GM12873 (cell line): ENCODE measurements around the gene HTR3B.

Source experiments
- TF ChIP-seq, protein P1 (sequence below): IDR thresholded peaks from 2 replicates; pipeline ENCODE4 v1.5.1; 2012; ENCODE audit warnings: low read depth, mild to moderate bottlenecking, moderate library complexity, low read length, control low read depth; ENCODE audit not compliant: insufficient read depth; ENCODE audit errors: missing control alignments

Gene HTR3B

DNA sequence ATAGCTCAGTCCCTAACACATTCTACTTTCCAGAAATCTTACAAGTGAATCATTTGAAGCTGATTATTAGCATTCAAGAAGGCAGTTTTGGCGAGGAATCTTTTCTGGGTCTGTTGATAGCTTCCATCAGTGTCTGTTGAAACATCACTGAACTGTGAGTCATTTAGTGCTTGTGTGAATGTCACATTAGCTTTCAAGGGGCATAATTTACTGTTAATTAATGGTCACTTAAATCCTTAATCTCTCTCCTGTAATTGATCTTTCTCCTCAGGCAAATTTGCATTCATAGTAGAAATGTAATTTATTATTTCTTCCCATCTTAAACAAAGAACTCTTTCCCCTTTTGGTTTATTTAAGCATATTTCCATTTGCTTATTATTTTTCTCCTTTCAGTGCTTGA lies 2.6 kb downstream of the HTR3B start:
- TF ChIP-seq, protein P1, sequence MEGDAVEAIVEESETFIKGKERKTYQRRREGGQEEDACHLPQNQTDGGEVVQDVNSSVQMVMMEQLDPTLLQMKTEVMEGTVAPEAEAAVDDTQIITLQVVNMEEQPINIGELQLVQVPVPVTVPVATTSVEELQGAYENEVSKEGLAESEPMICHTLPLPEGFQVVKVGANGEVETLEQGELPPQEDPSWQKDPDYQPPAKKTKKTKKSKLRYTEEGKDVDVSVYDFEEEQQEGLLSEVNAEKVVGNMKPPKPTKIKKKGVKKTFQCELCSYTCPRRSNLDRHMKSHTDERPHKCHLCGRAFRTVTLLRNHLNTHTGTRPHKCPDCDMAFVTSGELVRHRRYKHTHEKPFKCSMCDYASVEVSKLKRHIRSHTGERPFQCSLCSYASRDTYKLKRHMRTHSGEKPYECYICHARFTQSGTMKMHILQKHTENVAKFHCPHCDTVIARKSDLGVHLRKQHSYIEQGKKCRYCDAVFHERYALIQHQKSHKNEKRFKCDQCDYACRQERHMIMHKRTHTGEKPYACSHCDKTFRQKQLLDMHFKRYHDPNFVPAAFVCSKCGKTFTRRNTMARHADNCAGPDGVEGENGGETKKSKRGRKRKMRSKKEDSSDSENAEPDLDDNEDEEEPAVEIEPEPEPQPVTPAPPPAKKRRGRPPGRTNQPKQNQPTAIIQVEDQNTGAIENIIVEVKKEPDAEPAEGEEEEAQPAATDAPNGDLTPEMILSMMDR: no peak

DNA sequence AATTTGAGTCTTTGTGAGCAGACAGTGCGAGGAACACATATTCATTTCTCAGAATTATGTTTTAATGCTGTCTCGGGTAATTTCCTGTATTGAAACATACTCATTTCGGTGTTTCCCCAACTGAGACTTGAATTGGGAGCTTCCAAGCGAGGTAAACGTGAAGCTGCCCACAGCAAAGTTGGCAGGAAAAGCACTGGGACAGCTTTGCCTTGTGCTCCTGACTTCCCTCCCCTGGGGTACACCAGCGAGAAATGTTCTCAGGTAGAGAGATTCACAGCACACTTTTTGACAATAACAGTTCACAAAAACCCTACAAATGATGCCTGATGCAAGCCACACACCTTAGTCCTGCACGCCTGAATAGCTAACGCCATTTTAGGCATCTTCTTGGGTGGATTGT lies 3.1 kb downstream of the HTR3B start:
- TF ChIP-seq, protein P1: no peak

DNA sequence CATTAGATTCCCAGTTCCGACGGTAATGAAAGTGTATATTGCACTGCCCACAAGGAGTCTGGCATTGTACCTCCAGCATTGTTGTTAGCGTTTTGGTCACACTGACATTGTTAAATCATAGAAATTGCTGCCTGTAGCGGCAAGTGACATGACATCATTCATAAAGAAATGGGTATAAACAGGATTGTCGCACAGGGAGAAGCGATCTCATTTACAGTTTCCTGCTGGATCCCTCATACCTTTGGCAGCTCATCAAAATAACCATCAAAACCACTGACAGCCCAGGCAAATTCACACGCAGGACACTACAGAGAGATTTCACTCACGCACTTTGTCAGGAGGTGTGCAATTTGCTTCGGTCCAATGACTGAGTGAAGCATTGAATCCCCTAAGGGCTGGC lies 3.5 kb downstream of the HTR3B start:
- TF ChIP-seq, protein P1: no peak

DNA sequence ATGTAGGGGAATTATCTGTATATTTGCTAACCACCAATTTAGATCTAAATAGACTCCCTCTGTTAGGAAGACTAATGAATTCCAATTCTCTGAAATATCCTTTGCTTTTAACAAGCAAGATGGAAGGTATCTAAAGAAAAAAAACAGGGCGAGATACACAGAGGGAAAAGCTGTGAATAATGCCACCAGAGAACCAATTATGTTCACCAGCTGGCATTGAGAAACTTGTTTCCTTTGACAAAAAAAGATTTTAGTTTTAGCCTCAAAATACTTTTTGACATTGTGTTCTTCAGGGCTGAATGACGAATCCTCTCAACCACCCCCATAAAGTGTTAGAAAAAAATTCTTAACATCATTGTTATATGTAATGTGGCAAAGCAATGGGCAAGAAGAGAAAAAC lies 19.0 kb downstream of the HTR3B start:
- TF ChIP-seq, protein P1: no peak

DNA sequence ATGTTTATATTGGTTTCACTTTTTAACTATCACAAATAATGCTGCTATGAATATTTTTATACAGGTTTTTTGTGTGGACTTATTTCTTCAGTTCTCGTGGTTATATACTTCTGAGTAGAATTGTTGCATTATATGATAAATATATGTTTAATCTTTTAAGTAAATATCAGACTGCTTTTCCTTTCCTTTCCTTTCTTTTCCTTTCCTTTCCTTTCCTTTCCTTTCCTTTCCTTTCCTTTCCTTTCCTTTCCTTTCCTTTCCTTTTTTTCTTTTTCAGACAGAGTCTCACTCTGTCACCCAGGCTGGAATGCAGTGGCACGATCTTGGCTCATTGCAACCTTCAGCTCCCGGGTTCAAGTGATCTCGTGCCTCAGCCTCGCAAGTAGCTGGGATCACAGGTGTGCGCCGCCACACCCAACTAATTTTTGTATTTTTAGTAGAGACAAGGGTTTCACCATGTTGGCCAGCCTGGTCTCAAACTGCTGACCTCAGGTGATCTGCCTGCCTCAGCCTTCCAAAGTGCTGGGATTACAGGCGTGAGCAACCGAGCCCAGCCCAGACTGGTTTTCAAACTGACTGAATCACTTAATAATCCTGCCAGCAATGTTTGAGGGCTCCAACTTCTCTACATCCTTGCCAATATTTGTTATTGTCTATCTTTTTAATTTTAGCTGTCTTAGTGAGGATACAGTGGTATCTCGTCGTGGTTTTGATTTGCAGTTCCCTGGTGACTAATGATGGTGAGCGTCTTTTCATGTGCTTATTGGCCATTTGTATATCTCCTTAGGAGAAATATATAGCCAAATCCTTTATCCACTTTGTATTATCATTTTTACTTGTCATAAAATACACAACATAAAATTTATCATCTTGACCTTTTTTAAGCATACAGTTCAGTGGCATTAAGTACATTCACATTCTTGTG lies 21.9 kb downstream of the HTR3B start:
- TF ChIP-seq, protein P1: no peak

DNA sequence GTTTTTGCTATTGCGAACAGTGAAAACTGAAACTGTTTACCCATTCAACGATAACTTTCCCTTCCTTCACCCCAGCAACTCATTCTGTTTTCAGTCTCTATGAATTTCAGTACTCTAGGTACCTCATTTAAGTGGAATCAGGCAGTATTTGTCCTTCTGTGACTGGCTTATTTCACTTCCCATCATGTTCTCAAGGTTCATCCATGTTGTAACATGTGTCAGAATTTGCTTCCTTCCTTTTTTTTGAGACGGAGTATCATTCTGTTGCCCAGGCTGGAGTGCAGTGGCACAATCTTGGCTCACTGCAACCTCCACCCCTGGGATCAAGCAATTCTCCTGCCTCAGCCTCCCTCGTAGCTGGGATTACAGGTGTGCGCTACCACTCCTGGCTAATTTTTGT lies 23.7 kb downstream of the HTR3B start:
- TF ChIP-seq, protein P1: no peak

DNA sequence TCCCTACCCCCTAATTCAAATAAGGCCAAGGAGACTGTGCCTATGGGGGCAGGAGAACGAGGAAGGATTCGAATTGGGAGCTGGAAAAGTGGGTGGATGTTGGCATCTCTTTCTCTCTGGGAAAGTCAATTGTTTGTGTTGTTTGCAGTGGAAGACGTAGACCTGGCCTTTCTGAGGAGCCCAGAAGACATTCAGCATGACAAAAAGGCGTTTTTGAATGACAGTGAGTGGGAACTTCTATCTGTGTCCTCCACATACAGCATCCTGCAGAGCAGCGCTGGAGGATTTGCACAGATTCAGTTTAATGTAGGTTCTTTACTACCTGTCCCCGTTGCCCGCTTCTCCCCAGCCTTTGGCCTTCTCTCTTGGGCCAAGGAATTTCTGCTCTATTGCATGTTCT lies 28.2 kb downstream of the HTR3B start:
- TF ChIP-seq, protein P1: no peak
